NCI-H226 (cell line): ENCODE data around the gene DCLRE1C.
A peak's percentile ranks its signal among the peaks of the same experiment; 100 is the strongest.
"Not testable (repeated sequence)": the region's sequence is repeated elsewhere in the genome, so short reads cannot be mapped to it uniquely, and the experiment has no call there.

Experiments used
- DNase-seq: peaks from one replicate; pipeline ENCODE4 v3.0.0-alpha.2; 2015

The DCLRE1C gene

GRCh38 chr10:14954001-14954770 is at the start of gene DCLRE1C:
Gene DCLRE1C (minus strand): TSS chr10:14954096. CDS start chr10:14954010, 86 bp downstream.
- DNase-seq, result peak; percentile 92

DNA sequence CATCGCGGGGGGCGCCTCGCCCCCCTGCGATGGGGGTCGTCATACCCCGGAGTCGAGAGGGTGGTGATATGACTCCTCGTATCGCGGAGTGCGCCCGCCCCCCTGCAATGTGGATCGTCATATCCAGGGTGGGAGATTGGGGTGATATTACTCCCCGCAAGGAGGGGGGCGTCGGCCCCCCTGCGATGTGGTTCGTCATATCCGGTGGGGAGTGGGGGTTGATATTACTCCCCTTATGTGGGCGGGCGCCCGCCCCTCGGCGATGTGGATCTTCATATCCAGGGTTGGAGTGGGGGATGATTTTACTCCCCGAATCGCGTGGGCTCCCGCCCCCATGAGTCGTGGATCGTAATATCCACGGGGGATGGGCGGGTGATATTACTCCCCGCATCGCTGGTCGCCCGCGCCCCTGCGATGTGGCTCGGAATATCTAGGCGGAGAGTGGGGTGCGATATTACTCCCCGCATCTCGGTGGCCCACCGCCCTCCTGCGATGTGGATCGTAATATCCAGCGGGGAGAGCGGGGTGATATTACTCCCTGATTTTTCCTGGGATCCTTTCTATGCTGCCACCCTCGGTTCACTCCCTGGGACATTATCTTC is 42.2 kb upstream of the DCLRE1C start:
- no peak for DNase-seq

- not testable (repeated sequence) for DNase-seq
These were observed 39.9 kb upstream of the DCLRE1C start for GRCh38 chr10:14993500-14994455.

GRCh38 chr10:14992336-14992735 is 38.4 kb upstream of the DCLRE1C start:
- DNase-seq, result not testable (repeated sequence)

DNA sequence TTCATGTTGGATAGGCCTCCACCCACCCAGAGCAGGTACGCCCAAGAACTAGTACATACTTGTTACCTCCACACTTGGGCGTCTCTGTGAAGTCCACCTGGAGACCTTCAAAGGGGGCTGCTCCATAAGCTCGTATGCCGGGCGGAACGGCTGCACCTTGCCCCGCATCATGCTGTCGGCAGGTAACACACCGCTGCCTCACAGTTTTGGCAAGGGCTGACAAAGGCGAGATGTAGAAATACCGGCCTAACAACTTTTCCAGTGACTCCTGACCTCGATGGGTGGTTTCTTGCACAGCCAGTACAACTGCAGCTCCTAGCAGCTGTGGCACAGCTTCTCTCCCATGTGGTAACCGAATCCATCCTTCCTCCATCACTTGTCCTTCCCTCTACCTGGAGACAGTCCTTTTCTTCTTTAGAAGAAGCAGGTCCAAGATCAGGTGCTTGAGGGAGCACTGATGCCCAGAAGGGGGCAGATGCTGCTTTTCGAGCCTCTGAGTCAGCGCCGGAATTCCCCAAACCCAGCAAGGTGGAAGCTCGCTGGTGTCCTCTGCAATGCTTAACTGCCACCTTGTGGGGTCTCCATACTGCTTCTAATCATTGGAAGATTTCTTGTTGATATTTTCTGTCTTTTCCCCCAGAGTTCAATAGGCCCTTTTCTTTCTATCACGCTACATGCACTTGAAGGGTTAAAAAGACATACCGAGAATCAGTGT is 37.3 kb upstream of the DCLRE1C start:
- not testable (repeated sequence) for DNase-seq

GRCh38 chr10:14989552-14989951 is 35.7 kb upstream of the DCLRE1C start:
- DNase-seq, result not testable (repeated sequence)

GRCh38 chr10:14982744-14983143 is 28.8 kb upstream of the DCLRE1C start:
- DNase-seq, result no peak

- DNase-seq, result no peak
These were observed 21.9 kb upstream of the DCLRE1C start for GRCh38 chr10:14975672-14976273.

DNA sequence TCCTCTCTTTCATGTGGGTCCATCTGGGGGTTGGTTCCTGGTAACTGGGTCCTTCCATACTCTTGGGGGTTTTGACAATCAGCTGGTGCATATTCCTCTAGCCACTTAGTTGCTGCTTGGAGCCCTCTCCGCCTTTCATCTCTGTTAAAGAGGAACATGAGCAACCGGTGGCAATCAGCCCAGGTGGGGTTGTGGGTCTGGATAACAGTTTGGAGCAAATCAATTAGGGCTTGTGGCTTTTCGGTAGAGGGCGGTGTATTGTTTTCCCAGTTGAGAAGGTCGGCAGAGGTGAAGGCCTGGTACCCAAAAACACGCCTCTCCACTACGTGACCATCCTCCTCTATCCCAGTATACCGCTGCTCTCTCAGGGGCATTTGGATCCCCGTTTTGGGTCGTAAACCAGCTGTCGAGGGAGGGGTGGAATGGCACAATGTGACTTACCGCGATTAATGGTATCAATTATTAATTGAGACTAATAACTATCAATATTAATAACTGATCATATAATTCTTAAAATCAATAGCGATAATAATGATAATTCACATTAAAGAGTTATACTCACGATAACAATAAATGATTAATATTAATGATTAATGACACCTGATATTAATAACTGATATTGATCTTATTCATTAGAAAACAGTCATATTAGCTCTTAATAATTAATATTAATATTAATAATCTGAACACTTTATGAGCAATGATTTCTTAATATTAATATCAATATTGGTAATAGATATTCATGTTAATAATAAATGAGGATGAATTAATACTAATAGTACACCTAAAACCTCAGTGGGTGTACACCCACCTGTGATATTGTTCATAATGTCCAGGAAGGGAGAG is 20.5 kb upstream of the DCLRE1C start:
- DNase-seq, result not testable (repeated sequence)

DNA sequence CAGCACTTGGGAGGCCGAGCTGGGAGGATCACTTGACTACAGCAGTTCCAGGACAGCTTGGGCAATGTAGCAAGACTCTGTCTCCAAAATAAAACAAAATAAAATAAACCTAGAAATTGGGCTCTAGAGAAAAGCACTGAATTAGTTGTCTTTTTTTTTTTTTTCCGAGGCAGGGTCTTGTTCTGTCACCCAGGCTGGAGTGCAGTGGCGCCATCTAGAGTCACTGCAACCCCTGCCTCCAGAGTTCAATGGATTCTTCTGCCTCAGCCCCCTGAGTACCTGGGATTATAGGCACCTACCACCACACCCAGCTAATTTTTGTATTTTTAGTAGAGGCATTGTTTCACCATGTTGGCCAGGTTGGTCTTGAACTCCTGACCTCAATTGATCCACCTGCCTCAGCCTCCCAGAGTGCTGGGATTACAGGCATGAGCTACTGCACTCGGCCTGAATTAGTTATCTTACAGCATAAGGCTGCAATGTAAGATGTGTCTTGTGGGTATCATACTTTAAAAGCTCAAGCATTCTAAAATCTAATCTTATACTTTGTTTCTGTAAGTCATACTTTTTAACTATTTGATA is 18.1 kb upstream of the DCLRE1C start:
- DNase-seq, result no peak

- DNase-seq, result no peak
These were observed 14.0 kb upstream of the DCLRE1C start for GRCh38 chr10:14967897-14968296.

DNA sequence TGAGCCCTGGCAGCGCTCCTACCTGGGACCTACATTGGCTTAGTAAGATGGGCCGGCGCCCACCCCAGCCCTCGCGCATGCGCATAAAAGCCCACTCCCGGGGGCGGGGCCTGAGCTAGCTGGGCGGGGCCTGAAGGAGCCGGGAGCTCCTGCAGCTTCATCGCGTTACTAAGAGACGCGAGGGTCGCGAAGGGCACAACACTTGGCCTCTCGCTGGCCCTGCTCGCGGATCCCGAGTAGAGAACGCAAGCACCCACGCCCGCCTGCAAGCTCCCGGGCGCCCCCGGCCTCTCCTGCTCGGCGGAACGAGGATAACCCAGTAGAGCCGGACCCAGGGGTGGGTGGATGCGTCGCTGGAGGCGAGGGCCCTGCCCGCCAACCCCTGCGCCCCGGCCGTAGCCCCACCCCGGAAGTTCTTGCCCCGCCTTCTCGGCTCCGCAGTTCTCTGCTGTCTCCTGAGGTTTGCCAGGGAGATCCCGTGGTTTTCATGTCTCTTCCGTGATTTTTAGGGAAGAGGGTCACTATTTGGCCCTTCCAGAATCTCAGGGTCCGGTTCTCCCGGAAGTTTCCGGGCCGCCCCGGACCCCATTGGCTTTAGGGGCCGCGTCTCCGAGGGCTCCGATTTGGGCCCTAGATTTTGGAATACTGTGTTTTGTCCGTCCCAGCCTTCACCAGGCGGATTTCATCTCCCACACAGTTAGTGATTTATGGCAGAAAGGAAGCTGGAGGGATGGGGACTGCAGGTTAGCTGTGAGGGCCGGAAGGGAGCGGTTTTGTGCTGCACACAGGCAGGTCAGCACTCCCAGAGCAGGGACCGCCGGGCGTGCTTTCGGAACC is 5.5 kb upstream of the DCLRE1C start, which contains the start of gene MEIG1:
TSS of gene MEIG1 (plus strand) at position 168 of the 837 bp plus-strand sequence. CDS start 7,081 bp downstream, outside the sequence.
- peak; percentile 94 for DNase-seq

DNA sequence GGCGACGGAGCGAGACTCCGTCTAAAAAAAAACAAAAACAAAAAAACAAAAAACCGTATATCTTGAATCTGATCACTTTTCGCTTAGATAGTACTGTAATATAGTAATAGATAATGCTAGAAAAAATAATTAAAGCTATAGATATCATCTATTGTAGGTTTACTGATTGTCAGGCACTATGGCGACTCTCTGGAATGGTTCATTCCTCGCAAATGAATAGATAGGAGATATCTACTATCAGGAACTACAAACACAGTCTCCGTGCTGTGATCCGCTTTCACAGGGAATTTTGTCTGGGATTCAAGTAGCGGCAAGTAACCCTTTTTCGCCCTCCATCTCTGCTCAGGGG is 5.0 kb upstream of the DCLRE1C start:
- no peak for DNase-seq

DNA sequence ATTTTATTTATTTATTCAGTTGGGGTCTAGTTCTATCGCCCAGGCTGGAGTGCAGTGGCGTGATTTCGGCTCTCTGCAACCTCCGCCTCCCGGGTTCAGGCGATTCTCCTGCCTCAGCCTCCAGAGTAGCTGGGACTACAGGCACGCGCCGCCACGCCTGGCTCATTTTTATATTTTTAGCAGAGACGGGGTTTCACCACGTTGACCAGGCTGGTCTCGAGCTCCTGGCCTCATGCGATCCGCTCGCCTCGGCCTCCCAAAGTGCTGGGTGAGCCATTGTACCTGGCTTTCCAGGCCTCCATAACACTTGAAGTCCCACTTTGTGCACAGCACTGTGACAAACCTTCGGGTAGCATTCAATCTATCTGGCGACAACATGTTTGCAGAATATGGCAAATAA is 1.0 kb upstream of the DCLRE1C start:
- no peak for DNase-seq

DNA sequence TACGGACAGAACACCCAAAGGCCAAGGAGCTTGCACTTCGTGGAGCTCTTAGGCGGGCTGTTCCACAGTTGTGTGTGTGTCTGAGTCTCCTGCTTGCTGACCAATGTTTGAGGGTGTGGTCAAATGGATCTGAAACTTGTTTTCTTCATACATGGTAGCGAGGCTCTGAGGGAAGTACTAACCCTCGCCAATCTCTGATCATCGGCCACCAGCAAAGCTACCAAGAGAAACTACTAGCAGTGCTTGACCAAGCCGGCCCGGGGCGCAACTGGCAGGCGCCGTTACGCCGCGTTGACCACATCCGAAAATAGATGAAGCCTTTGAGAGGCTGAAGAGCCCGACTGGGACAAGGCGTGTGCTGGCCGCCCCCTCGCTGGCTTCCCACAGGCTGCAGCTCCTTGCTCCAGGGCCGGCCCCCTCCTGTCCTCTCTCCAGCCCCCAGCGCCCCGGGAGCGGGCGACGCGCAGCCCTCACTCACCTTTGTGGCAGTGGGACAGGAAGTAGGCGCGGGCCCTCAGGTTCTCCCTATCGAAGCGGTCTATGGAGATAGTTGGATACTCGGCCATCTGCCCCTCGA is 384 bp downstream of the DCLRE1C start:
- DNase-seq, result peak; percentile 9

GRCh38 chr10:14952851-14953423 is 959 bp downstream of the DCLRE1C start:
- DNase-seq, result no peak

- no peak for DNase-seq
These were observed 4.6 kb downstream of the DCLRE1C start for GRCh38 chr10:14949291-14949690.

GRCh38 chr10:14947268-14947667 is 6.6 kb downstream of the DCLRE1C start:
- no peak for DNase-seq

- DNase-seq, result no peak
These were observed 8.8 kb downstream of the DCLRE1C start for GRCh38 chr10:14945108-14945507.
